ENCODE measurements around the gene SLC25A4. TPM values are rescaled to one million over a fixed set of nuclear protein-coding genes. Genes with fewer than 3 reads are reported as not detected.
A peak's percentile ranks its signal among the peaks of the same experiment; 100 is the strongest.

Gene SLC25A4
- total RNA-seq, 2 experiments from 2014 or later: 29.6 to 38.2 TPM

GRCh38 chr4:185144601-185145240 lies 1.7 kb downstream of the SLC25A4 start:
- H2AFZ ChIP-seq (ENCODE audit: low read length): no peak overlapping the region
- peaks cover 10% of the 10 kb centered on the region; the same call in 1 of the 2 replicates for H4K20me1 ChIP-seq (ENCODE audit: insufficient read depth, low read length)
- intact Hi-C loops (cut with micrococcal nuclease; ENCODE audit: unreplicated experiment): loop anchor here (5.0 kb wide), 2 partner anchors 38 to 453 kb away; no protein-coding TSS in a partner anchor
- no peak for DNase-seq (ENCODE audit: low spot score)
- POLR2A ChIA-PET: interaction anchor here (1.2 kb wide), 1 partner anchor 29 kb away, joined by 3 read pairs; no protein-coding TSS in a partner anchor
- BruUV-seq (replicated peaks): no TSS peak
- no peak overlapping the region for H3K27ac ChIP-seq (ENCODE audit: low read depth, low read length, poor library complexity, severe bottlenecking)
- H3K9me3 ChIP-seq (ENCODE audit: low read length): no peaks in the 10 kb centered on the region
- TF ChIP-seq CTCF (conservative IDR thresholded peaks at IDR 0.05; ENCODE audit: low read length) (no peak), EZH2phosphoT487 (IDR thresholded peaks at IDR 0.05; ENCODE audit: borderline replicate concordance, low read depth, low read length) (no peak)
- H3K4me1 ChIP-seq (ENCODE audit: insufficient read depth, low read length, poor library complexity, severe bottlenecking): peaks cover 24% of the 10 kb centered on the region
- H3K4me3 ChIP-seq (ENCODE audit: low read depth, low read length, poor library complexity, severe bottlenecking): no peak overlapping the region
- peaks cover 31% of the 10 kb centered on the region for H3K36me3 ChIP-seq (ENCODE audit: insufficient read depth, low read length)
- peaks cover 11% of the 10 kb centered on the region; the same call in 1 of the 2 replicates for H3K79me2 ChIP-seq (ENCODE audit: insufficient read depth, low read depth, low read length)
- no peaks in the 10 kb centered on the region for H3K9me2 ChIP-seq (ENCODE audit: insufficient read depth, low read length)
- CTCF ChIA-PET (ENCODE audit: unreplicated experiment): interaction anchor here (0.6 kb wide), 1 partner anchor 268 kb away, joined by 3 read pairs; no protein-coding TSS in a partner anchor
- H3K4me2 ChIP-seq (ENCODE audit: low read length): peak overlapping the region; percentile 97

- TF ChIP-seq CTCF (conservative IDR thresholded peaks at IDR 0.05; ENCODE audit: low read length): no peak
- TF ChIP-seq EZH2phosphoT487 (IDR thresholded peaks at IDR 0.05; ENCODE audit: borderline replicate concordance, low read depth, low read length): no peak
- CTCF ChIA-PET (ENCODE audit: unreplicated experiment): no interaction called here
- peaks cover 11% of the 10 kb centered on the region; the same call in 1 of the 2 replicates for H3K79me2 ChIP-seq (ENCODE audit: insufficient read depth, low read depth, low read length)
- H3K4me1 ChIP-seq (ENCODE audit: insufficient read depth, low read length, poor library complexity, severe bottlenecking): peaks cover 24% of the 10 kb centered on the region
- no peak overlapping the region for H3K4me2 ChIP-seq (ENCODE audit: low read length)
- peaks cover 38% of the 10 kb centered on the region for H3K36me3 ChIP-seq (ENCODE audit: insufficient read depth, low read length)
- DNase-seq (ENCODE audit: low spot score): no peak
- BruUV-seq (replicated peaks): no TSS peak
- intact Hi-C loops (cut with micrococcal nuclease; ENCODE audit: unreplicated experiment): no loop called here
- no peak overlapping the region for H2AFZ ChIP-seq (ENCODE audit: low read length)
- no peaks in the 10 kb centered on the region for H3K9me3 ChIP-seq (ENCODE audit: low read length)
- no peak overlapping the region for H3K4me3 ChIP-seq (ENCODE audit: low read depth, low read length, poor library complexity, severe bottlenecking)
- H4K20me1 ChIP-seq (ENCODE audit: insufficient read depth, low read length): peaks cover 10% of the 10 kb centered on the region; the same call in 1 of the 2 replicates
- no peaks in the 10 kb centered on the region for H3K9me2 ChIP-seq (ENCODE audit: insufficient read depth, low read length)
- POLR2A ChIA-PET: interaction anchor here (1.1 kb wide), 1 partner anchor 13 kb away, joined by 4 read pairs; no protein-coding TSS in a partner anchor
- no peak overlapping the region for H3K27ac ChIP-seq (ENCODE audit: low read depth, low read length, poor library complexity, severe bottlenecking)
Observed at GRCh38 chr4:185145572-185145971, 2.5 kb downstream of the SLC25A4 start.

- TF ChIP-seq CTCF (conservative IDR thresholded peaks at IDR 0.05; ENCODE audit: low read length) (no peak), EZH2phosphoT487 (IDR thresholded peaks at IDR 0.05; ENCODE audit: borderline replicate concordance, low read depth, low read length) (no peak)
- peaks cover 61% of the 10 kb centered on the region for H3K36me3 ChIP-seq (ENCODE audit: insufficient read depth, low read length)
- BruUV-seq (replicated peaks): no TSS peak
- H3K9me3 ChIP-seq (ENCODE audit: low read length): no peaks in the 10 kb centered on the region
- no peak overlapping the region for H2AFZ ChIP-seq (ENCODE audit: low read length)
- CTCF ChIA-PET (ENCODE audit: unreplicated experiment): no interaction called here
- peaks cover 2% of the 10 kb centered on the region; the same call in 1 of the 2 replicates for H3K79me2 ChIP-seq (ENCODE audit: insufficient read depth, low read depth, low read length)
- peaks cover 17% of the 10 kb centered on the region for H3K4me1 ChIP-seq (ENCODE audit: insufficient read depth, low read length, poor library complexity, severe bottlenecking)
- no peak overlapping the region for H3K4me3 ChIP-seq (ENCODE audit: low read depth, low read length, poor library complexity, severe bottlenecking)
- intact Hi-C loops (cut with micrococcal nuclease; ENCODE audit: unreplicated experiment): no loop called here
- POLR2A ChIA-PET: no interaction called here
- DNase-seq (ENCODE audit: low spot score): no peak
- 0 out of 2 replicates have a peak, but pooled peaks cover 4% of the 10 kb centered on the region for H4K20me1 ChIP-seq (ENCODE audit: insufficient read depth, low read length)
- H3K27ac ChIP-seq (ENCODE audit: low read depth, low read length, poor library complexity, severe bottlenecking): no peak overlapping the region
- no peaks in the 10 kb centered on the region for H3K9me2 ChIP-seq (ENCODE audit: insufficient read depth, low read length)
- H3K4me2 ChIP-seq (ENCODE audit: low read length): no peak overlapping the region
Observed at GRCh38 chr4:185149392-185149791, 6.3 kb downstream of the SLC25A4 start.
